Measurements from ENCODE around the gene SACM1L.

DNA sequence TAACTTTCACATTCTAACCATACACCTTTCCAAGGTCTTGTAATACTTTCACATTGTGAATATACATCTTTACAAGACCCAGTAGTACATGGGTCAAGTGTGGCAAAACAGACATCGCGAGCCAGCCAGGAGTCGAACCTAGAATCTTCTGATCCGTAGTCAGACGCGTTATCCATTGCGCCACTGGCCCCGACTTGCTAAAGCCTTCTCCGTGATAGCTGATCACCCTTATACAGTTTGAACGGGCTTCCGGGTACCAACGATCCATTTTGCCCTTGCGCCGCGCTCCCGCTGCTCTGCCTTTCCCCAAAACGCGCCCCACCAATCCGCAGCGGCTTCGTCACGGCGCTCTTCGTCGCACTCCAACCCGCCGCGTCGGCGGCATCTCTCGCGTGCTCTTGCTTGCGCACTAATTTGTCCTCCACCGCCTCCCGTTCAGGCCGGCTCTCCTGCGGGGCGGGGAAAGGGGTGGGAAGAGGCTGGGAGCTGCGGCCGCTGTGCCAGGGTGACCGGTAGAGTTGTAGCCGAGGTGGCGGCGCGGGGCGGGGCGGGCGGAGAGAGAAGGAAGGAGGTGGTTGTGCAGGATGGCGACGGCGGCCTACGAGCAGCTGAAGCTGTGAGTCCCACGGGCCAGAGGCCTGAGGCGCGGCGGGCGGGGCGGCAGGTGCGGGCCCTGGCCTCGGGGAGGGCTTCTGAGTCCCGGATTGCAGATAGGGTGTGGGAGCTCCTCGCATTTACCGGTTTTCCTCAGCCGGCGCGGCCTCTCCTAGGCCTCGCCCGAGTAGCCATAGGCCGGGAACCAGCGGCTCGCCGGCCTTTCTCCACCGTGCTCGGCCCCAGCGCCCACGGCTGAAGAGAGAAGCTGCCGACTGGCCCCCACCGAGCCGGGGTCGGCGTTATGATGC lies at the start of gene SACM1L:
- TF ChIP-seq MAX (IDR thresholded peaks at IDR 0.05) (peak; percentile 91), HDAC6 (IDR thresholded peaks at IDR 0.05; ENCODE audit: low read depth, low read length) (no peak), JUN (IDR thresholded peaks at IDR 0.05; ENCODE audit: low read depth, low read length) (no peak), YY1 (IDR thresholded peaks at IDR 0.05; ENCODE audit: low read depth, low read length) (peak; percentile 2; the same call in 1 of the 2 replicates), NRF1 (IDR thresholded peaks at IDR 0.05; ENCODE audit: low read depth, low read length) (peak; percentile 36; the same call in 1 of the 2 replicates), POLR2AphosphoS5 (IDR thresholded peaks at IDR 0.05; ENCODE audit: low read depth, low read length) (peak; percentile 65), BRCA1 (IDR thresholded peaks at IDR 0.05; ENCODE audit: low read depth, low read length) (no peak), POLR2A (IDR thresholded peaks at IDR 0.05; ENCODE audit: control extremely low read depth in 1 of 2, low read depth in 2 of 2, low read length in 2 of 2) (peak in 1 of 2 experiments; percentile 73; a peak in 2 of 3 replicates), NANOG (IDR thresholded peaks at IDR 0.05; ENCODE audit: insufficient read depth, low read depth, low read length, poor library complexity, severe bottlenecking) (no peak), CREB1 (IDR thresholded peaks at IDR 0.05) (peak; percentile 92)
- TF ChIP-seq, protein P1, sequence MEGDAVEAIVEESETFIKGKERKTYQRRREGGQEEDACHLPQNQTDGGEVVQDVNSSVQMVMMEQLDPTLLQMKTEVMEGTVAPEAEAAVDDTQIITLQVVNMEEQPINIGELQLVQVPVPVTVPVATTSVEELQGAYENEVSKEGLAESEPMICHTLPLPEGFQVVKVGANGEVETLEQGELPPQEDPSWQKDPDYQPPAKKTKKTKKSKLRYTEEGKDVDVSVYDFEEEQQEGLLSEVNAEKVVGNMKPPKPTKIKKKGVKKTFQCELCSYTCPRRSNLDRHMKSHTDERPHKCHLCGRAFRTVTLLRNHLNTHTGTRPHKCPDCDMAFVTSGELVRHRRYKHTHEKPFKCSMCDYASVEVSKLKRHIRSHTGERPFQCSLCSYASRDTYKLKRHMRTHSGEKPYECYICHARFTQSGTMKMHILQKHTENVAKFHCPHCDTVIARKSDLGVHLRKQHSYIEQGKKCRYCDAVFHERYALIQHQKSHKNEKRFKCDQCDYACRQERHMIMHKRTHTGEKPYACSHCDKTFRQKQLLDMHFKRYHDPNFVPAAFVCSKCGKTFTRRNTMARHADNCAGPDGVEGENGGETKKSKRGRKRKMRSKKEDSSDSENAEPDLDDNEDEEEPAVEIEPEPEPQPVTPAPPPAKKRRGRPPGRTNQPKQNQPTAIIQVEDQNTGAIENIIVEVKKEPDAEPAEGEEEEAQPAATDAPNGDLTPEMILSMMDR (IDR thresholded peaks at IDR 0.05; ENCODE audit: control extremely low read depth in 1 of 3, insufficient read depth in 1 of 3, low read depth in 1 of 3, low read length in 3 of 3), result no peak

All from H1 (cell line).